ENCODE measurements around the gene FHIT. TPM values are rescaled to one million over a fixed set of nuclear protein-coding genes. Genes with fewer than 3 reads are reported as not detected.

Gene FHIT
- total and polyA plus RNA-seq, 10 of the 15 experiments (the other 5 are each of a cell fraction or from before 2014, with no cell fraction given) = 4.2 to 14.9 (median 9.4) TPM

- POLR2A ChIA-PET = interaction anchor here (0.6 kb wide), 1 partner anchor 18 kb away, joined by 5 read pairs; no protein-coding TSS in a partner anchor
- in situ Hi-C loops (cut with MboI) = no loop called here
- no peaks in the 10 kb centered on the region for H3K36me3 ChIP-seq (ENCODE audit: control insufficient read depth in 2 of 2, insufficient read depth in 2 of 2, low read length in 1 of 2)
- no peak overlapping the region for H2AFZ ChIP-seq (ENCODE audit: control insufficient read depth, low read depth, low read length)
- TF ChIP-seq ZSCAN29 (IDR thresholded peaks at IDR 0.05) (no peak), ZNF384 (IDR thresholded peaks at IDR 0.05; ENCODE audit: borderline replicate concordance, low read depth, low read length) (no peak), HDGF (IDR thresholded peaks at IDR 0.05) (no peak), SREBF1 (IDR thresholded peaks at IDR 0.05; ENCODE audit: low read length) (no peak), ZNF274 (IDR thresholded peaks at IDR 0.05; ENCODE audit: insufficient read depth, insufficient read length) (no peak)
- no peak overlapping the region for H3K9ac ChIP-seq (ENCODE audit: control insufficient read depth, insufficient read depth, low read length)
- no peaks in the 10 kb centered on the region for H4K20me1 ChIP-seq (ENCODE audit: control insufficient read depth, insufficient read depth)
- FAIRE-seq (no peak), ATAC-seq (no peak), DNase-seq (ENCODE audit: low read depth, low spot score) (no peak)
- intact Hi-C loops (cut with micrococcal nuclease; ENCODE audit: unreplicated experiment) = no loop called here
- no TSS peak for BruUV-seq (replicated peaks)
- RAD21 ChIA-PET (ENCODE audit: unreplicated experiment) = no interaction called here
- SMC1A ChIA-PET (ENCODE audit: uncharacterized antibody, unreplicated experiment) = no interaction called here
- 41% methylated on average over 4 of the region's 4 CpGs for WGBS (ENCODE audit: insufficient coverage, insufficient replicate concordance, low lambda C conversion rate, missing lambda C conversion rate)
- H3K27me3 ChIP-seq (replicated peaks in 1 of 2; ENCODE audit: control insufficient read depth in 2 of 2, insufficient read depth in 2 of 2, low read length in 1 of 2) = no peaks in the 10 kb centered on the region
- H3K4me3 ChIP-seq = no peak overlapping the region
- H3K4me1 ChIP-seq (ENCODE audit: control insufficient read depth, insufficient read depth, low read length) = no peaks in the 10 kb centered on the region
- no peak overlapping the region for H3K4me2 ChIP-seq (ENCODE audit: control insufficient read depth, insufficient read depth)
- CTCF ChIA-PET = no interaction called here
- H3K27ac ChIP-seq (ENCODE audit: control insufficient read depth, insufficient read depth) = no peak overlapping the region
- no peaks in the 10 kb centered on the region for H3K79me2 ChIP-seq (ENCODE audit: control insufficient read depth, insufficient read depth, low read length)
- H3K9me3 ChIP-seq (replicated peaks; ENCODE audit: control insufficient read depth, insufficient read depth, low read length) = no peaks in the 10 kb centered on the region
Observed at GRCh38 chr3:60810881-60811280, 440.4 kb downstream of the FHIT start.

- no peak overlapping the region for H3K4me3 ChIP-seq
- in situ Hi-C loops (cut with MboI) = no loop called here
- H3K36me3 ChIP-seq (ENCODE audit: control insufficient read depth in 2 of 2, insufficient read depth in 2 of 2, low read length in 1 of 2) = no peaks in the 10 kb centered on the region
- no peak overlapping the region for H3K4me2 ChIP-seq (ENCODE audit: control insufficient read depth, insufficient read depth)
- ChIA-PET RAD21 (ENCODE audit: unreplicated experiment) (no interaction called here), SMC1A (ENCODE audit: uncharacterized antibody, unreplicated experiment) (interaction anchor here (0.8 to 1.3 kb wide), 2 partner anchors 10 to 70 kb away, joined by 3 read pairs; no protein-coding TSS in a partner anchor), POLR2A (no interaction called here), CTCF (no interaction called here)
- FAIRE-seq (no peak), DNase-seq (ENCODE audit: low read depth, low spot score) (no peak), ATAC-seq (no peak)
- no peaks in the 10 kb centered on the region for H4K20me1 ChIP-seq (ENCODE audit: control insufficient read depth, insufficient read depth)
- WGBS (ENCODE audit: insufficient coverage, insufficient replicate concordance, low lambda C conversion rate, missing lambda C conversion rate) = 99% methylated on average over 4 of the region's 4 CpGs
- no peaks in the 10 kb centered on the region for H3K9me3 ChIP-seq (replicated peaks; ENCODE audit: control insufficient read depth, insufficient read depth, low read length)
- no TSS peak for BruUV-seq (replicated peaks)
- TF ChIP-seq IRF3 (IDR thresholded peaks at IDR 0.05) (no peak), SP1 (IDR thresholded peaks at IDR 0.05; ENCODE audit: low read depth, low read length) (no peak)
- no peak overlapping the region for H3K9ac ChIP-seq (ENCODE audit: control insufficient read depth, insufficient read depth, low read length)
- intact Hi-C loops (cut with micrococcal nuclease; ENCODE audit: unreplicated experiment) = no loop called here
- no peak overlapping the region for H2AFZ ChIP-seq (ENCODE audit: control insufficient read depth, low read depth, low read length)
- H3K27ac ChIP-seq (ENCODE audit: control insufficient read depth, insufficient read depth) = no peak overlapping the region
- H3K79me2 ChIP-seq (ENCODE audit: control insufficient read depth, insufficient read depth, low read length) = no peaks in the 10 kb centered on the region
- no peaks in the 10 kb centered on the region for H3K27me3 ChIP-seq (replicated peaks in 1 of 2; ENCODE audit: control insufficient read depth in 2 of 2, insufficient read depth in 2 of 2, low read length in 1 of 2)
- no peaks in the 10 kb centered on the region for H3K4me1 ChIP-seq (ENCODE audit: control insufficient read depth, insufficient read depth, low read length)
Observed at GRCh38 chr3:60809857-60810610, 441.2 kb downstream of the FHIT start.
